Endodermal cell (in vitro differentiated cells): Measurements from ENCODE around the gene AKR7A2. TPM values are rescaled to one million over a fixed set of nuclear protein-coding genes. Genes with fewer than 3 reads are reported as not detected.
"Not testable (repeated sequence)": the region's sequence is repeated elsewhere in the genome, so short reads cannot be mapped to it uniquely, and the experiment has no call there.

Source experiments
- DNase-seq: peaks from one replicate; pipeline ENCODE4 v3.0.0-alpha.2; 2017
- H3K27ac ChIP-seq: 2 replicates; pipeline ENCODE4 v1.5.1; 2013; ENCODE audit warnings: mild to moderate bottlenecking, low read depth, low read length, moderate library complexity
- H3K27me3 ChIP-seq: 2 replicates; pipeline ENCODE4 v1.6.1; 2013; ENCODE audit warnings: mild to moderate bottlenecking, low read length, moderate library complexity; ENCODE audit not compliant: insufficient read depth, control insufficient read depth, poor library complexity, severe bottlenecking
- H3K36me3 ChIP-seq: 2 replicates; pipeline ENCODE4 v1.7.0; 2013; ENCODE audit warnings: mild to moderate bottlenecking, low read length, moderate library complexity; ENCODE audit not compliant: control insufficient read depth, insufficient read depth
- H3K4me1 ChIP-seq: one replicate; pipeline ENCODE4 v1.7.0; 2013; ENCODE audit warnings: low read length; ENCODE audit not compliant: control insufficient read depth, insufficient read depth
- H3K4me3 ChIP-seq: 2 replicates; pipeline ENCODE4 v1.5.1; 2013; ENCODE audit warnings: mild to moderate bottlenecking, low read length, moderate library complexity
- H3K9ac ChIP-seq: 2 replicates; pipeline ENCODE4 v1.6.1; 2013; ENCODE audit warnings: mild to moderate bottlenecking, low read length, moderate library complexity; ENCODE audit not compliant: poor library complexity, severe bottlenecking; ENCODE audit errors: extremely low read depth
- H3K9me3 ChIP-seq: 2 replicates; pipeline ENCODE4 v1.6.1; 2013; ENCODE audit warnings: mild to moderate bottlenecking, low read length, moderate library complexity; ENCODE audit not compliant: control insufficient read depth
- H3K27ac Mint-ChIP-seq: 2 replicates; pipeline ENCODE4 v1.8.0; 2020; ENCODE audit warnings: mixed read lengths
- H3K27me3 Mint-ChIP-seq: 2 replicates; pipeline ENCODE4 v1.8.0; 2021; ENCODE audit warnings: mild to moderate bottlenecking, mixed read lengths; ENCODE audit not compliant: insufficient read depth
- H3K36me3 Mint-ChIP-seq: 2 replicates; pipeline ENCODE4 v1.8.0; 2020; ENCODE audit warnings: low read depth, mixed read lengths
- H3K4me1 Mint-ChIP-seq: 2 replicates; pipeline ENCODE4 v1.8.0; 2020; ENCODE audit warnings: mixed read lengths
- H3K4me3 Mint-ChIP-seq: 2 replicates; pipeline ENCODE4 v1.8.0; 2020; ENCODE audit warnings: mild to moderate bottlenecking, moderate library complexity, mixed read lengths
- H3K9me3 Mint-ChIP-seq: 2 replicates; pipeline ENCODE4 v1.8.0; 2020; ENCODE audit warnings: mild to moderate bottlenecking, mixed read lengths
- WGBS, 2 experiments: methylation state at CpG; one replicate each; pipeline versions ENCODE4 v1.1.5 to v1.1.7; 2013; ENCODE audit warnings: missing lambda C conversion rate in 2 of 2, mixed read lengths in 1 of 2; ENCODE audit not compliant: insufficient coverage in 1 of 2, insufficient read length in 1 of 2; 5-methylcytosine and 5-hydroxymethylcytosine counted together
- total RNA-seq, 2 donors: library from RNA; stranded (reverse); fragmentation: NEBNext Ultra II Directional in 1 of 2; extraction: Animal tissue kit (Norgen Biotek cat#: 25700) in 1 of 2; gene quantifications; 2 replicates in 1 of 2; 3 replicates in 1 of 2; pipeline ENCODE4 v1.2.1, GENCODE V29; 2021
- TF ChIP-seq, protein P1 (sequence below): fragments of 200-600 bp; sonication (generic); conservative IDR thresholded peaks from 2 replicates; pipeline ENCODE4 v1.5.0; 2021; ENCODE audit warnings: antibody characterized with exemption, mild to moderate bottlenecking

Gene AKR7A2
- total RNA-seq, 2 donors from 2014 or later, result 47.8 to 66.1 TPM

DNA sequence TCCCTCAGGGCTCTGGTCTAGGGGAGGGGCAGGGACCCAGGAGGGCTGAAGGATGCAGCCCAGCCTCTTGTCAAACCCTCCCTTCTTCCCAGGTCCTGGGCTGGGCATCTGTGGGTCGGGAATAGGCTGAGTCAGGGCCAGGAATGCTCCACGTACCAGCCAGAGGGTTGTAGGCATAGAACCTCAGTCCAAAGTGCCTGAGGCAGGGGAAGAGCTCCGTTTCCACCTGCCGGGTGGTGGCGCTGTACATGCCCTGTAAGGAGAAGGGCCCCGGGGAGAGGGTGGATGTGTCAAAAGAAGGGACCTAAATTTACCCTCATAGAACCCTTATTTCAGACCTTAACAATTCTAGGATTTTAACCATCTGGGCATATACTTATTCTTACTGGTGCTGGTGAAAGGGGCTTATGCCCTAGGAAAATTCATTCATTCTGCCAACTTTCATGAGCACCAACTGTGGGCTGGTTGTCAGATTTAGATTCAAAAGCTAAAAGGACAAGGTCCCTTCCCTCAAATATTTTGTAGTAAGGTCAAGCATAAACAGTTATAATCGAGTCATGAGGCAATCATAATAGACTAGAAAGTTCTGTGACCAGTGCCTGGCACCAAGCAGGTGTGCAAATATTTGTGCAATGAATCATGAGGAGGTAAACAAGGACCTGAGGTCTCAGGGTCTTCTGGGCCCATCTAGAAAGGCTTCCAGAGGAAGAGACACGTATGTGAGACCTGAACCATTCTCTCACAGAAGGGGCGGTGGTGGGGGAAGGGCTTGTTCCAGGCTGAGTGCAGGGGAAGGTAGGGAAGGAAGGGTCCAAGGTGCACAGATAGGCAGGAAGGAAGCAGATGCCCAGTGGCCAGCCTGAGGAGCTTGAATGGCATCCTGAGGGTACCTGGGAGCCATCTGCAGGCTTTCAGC is 42.3 kb downstream of the AKR7A2 start:
- not testable (repeated sequence) for H3K27ac Mint-ChIP-seq, H3K9ac ChIP-seq, H3K4me3 Mint-ChIP-seq, H3K4me3 ChIP-seq, H3K9me3 Mint-ChIP-seq, H3K4me1 ChIP-seq, H3K4me1 Mint-ChIP-seq, H3K27ac ChIP-seq, H3K9me3 ChIP-seq, H3K36me3 Mint-ChIP-seq, H3K36me3 ChIP-seq
- peak; percentile 76 for DNase-seq
- H3K27me3 Mint-ChIP-seq, result peaks cover 15% of the 10 kb centered on the region
- 62 to 75% methylated on average over 2 to 9 of the region's 9 CpGs for WGBS, 2 experiments
- TF ChIP-seq, protein P1, sequence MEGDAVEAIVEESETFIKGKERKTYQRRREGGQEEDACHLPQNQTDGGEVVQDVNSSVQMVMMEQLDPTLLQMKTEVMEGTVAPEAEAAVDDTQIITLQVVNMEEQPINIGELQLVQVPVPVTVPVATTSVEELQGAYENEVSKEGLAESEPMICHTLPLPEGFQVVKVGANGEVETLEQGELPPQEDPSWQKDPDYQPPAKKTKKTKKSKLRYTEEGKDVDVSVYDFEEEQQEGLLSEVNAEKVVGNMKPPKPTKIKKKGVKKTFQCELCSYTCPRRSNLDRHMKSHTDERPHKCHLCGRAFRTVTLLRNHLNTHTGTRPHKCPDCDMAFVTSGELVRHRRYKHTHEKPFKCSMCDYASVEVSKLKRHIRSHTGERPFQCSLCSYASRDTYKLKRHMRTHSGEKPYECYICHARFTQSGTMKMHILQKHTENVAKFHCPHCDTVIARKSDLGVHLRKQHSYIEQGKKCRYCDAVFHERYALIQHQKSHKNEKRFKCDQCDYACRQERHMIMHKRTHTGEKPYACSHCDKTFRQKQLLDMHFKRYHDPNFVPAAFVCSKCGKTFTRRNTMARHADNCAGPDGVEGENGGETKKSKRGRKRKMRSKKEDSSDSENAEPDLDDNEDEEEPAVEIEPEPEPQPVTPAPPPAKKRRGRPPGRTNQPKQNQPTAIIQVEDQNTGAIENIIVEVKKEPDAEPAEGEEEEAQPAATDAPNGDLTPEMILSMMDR, result peak; percentile 63
- H3K27me3 ChIP-seq, result peaks cover 22% of the 10 kb centered on the region

DNA sequence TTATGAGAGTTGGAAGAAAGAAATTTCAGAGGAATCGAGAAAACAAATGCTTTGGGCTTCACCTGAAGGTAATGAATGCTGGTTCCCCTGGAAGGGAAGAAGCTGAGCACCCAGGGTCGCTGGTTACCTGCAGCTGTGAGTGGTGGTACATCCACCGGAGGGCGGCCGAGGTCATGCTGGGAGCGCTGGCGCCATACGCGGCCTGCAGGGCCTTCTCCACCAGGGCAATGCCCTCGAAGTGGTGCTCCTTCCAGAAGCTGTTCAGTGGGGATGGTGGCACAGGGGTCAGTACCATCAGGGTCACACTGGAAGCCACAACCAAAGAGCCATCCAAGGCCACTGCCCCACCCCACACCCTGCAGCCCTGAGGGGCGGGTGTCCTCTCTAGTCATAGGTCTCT is 43.5 kb downstream of the AKR7A2 start:
- no peaks in the 10 kb centered on the region for H3K9me3 ChIP-seq
- Mint-ChIP-seq H3K4me1 (no peaks in the 10 kb centered on the region), H3K36me3 (no peaks in the 10 kb centered on the region), H3K27me3 (peaks cover 7% of the 10 kb centered on the region), H3K9me3 (no peaks in the 10 kb centered on the region), H3K27ac (no peak overlapping the region), H3K4me3 (no peak overlapping the region)
- H3K4me1 ChIP-seq, result no peaks in the 10 kb centered on the region
- H3K36me3 ChIP-seq, result no peaks in the 10 kb centered on the region
- H3K4me3 ChIP-seq, result no peak overlapping the region
- 79 to 85% methylated on average over 7 to 11 of the region's 11 CpGs for WGBS, 2 experiments
- TF ChIP-seq, protein P1, result no peak
- H3K9ac ChIP-seq, result no peak overlapping the region
- no peak overlapping the region for H3K27ac ChIP-seq
- DNase-seq, result no peak
- H3K27me3 ChIP-seq, result peaks cover 10% of the 10 kb centered on the region

DNA sequence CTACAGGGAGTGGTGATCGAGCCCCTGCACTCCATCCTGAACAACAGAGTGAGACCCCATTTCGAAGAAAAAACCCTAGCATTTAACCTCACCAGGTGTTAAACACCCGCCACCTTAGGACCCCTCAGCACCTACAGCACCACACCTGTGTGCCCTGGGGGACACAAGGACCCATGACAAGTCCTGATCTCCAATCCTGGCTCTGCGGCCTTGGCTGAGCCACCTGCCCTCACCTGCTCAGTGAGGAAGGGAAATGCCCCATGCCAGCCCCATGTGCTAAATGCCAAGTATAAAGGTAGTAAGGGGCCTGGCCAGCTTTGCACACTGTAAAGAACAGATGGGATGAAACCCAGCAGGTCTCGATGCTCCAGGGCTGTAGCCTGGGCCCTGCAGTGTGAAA is 49.2 kb downstream of the AKR7A2 start:
- Histone ChIP-seq H3K27ac (no peak overlapping the region), H3K36me3 (peaks cover 24% of the 10 kb centered on the region), H3K4me3 (no peak overlapping the region), H3K9ac (no peak overlapping the region), H3K9me3 (no peaks in the 10 kb centered on the region), H3K27me3 (no peaks in the 10 kb centered on the region), H3K4me1 (no peaks in the 10 kb centered on the region)
- DNase-seq, result no peak
- H3K9me3 Mint-ChIP-seq, result no peaks in the 10 kb centered on the region
- no peak overlapping the region for H3K27ac Mint-ChIP-seq
- WGBS, 2 experiments, result 93 to 100% methylated on average over 1 to 5 of the region's 5 CpGs
- H3K4me3 Mint-ChIP-seq, result no peak overlapping the region
- H3K4me1 Mint-ChIP-seq, result no peaks in the 10 kb centered on the region
- TF ChIP-seq, protein P1, result no peak
- H3K36me3 Mint-ChIP-seq, result peaks cover 21% of the 10 kb centered on the region
- no peaks in the 10 kb centered on the region for H3K27me3 Mint-ChIP-seq
